ENCODE data around the gene CD109.
"Not testable (repeated sequence)": the region's sequence is repeated elsewhere in the genome, so short reads cannot be mapped to it uniquely, and the experiment has no call there.

The CD109 gene

DNA sequence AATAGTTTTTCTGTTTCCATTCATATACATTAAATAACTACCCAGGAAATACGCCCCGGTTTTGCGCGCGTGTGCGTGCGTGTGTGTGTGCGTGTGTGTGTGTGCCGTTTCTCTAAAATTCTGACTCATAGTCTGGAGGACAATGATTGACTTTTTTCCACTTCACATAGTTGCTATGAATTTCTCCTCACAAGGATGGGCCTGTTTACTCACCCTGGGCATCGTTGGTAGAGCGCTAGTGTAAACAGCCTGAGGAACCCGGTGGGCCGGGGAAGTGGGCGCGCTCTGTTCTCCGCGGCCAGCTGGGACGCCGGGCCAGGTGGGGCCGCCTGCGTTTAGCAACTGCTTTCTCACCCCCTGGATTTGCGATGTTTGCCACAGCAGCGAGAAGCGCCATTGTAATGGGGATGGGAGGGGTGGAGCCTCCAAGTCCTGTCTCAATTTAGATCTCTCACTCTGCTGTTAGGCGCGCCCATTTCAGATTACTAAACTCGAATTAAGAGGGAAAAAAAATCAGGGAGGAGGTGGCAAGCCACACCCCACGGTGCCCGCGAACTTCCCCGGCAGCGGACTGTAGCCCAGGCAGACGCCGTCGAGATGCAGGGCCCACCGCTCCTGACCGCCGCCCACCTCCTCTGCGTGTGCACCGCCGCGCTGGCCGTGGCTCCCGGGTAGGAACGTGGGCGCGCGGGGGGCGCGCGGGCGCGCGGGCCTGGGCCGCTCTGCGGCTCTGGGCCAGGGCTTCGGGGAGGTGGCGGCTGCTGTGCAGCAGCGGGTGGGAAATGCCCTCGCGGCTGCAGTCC, at the start of gene CD109:
Gene CD109, plus strand, starts transcription at position 585 of the 803 bp plus-strand sequence. Its CDS starts 13 bp downstream, at position 598.
- DNase-seq, result peak; percentile 81

DNA sequence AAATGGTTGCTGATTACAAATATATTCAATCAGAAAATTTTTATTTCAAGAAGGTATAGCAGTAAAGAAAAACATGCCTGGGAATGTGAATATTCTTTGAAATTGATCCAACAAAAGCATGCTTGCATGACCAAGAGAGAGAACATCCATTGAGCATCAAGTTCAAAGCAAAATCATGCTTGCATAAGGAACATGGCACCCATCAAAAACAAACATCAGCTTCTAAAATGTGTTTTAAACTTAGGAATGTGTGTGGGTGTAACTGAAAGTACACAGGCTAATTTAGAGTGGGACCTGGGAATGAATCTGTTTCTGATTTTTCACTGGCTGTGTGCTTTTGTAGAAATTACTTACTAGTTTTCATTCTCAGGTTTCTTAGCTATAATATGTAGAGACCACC, 47.8 kb upstream of the CD109 start:
- no peak for DNase-seq

DNA sequence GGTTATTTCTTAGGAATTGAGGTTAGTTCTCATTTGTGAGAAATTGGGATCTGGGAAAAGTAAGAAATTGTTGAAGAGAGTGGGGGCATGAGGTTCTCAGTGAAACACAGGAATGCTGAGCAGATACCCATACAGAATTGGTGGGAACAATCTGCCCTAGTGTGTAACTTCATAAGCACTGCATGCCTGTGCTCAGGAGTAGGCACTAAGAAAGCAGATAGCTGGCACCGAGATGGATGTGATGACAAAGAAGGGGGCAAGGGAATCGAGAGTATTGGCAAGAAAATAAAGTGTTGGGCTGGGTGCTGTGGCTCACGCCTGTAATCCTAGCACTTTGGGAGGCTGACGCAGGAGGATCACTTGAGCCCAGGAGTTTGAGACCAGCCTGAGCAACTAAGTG, 46.2 kb upstream of the CD109 start:
- no peak for DNase-seq

DNA sequence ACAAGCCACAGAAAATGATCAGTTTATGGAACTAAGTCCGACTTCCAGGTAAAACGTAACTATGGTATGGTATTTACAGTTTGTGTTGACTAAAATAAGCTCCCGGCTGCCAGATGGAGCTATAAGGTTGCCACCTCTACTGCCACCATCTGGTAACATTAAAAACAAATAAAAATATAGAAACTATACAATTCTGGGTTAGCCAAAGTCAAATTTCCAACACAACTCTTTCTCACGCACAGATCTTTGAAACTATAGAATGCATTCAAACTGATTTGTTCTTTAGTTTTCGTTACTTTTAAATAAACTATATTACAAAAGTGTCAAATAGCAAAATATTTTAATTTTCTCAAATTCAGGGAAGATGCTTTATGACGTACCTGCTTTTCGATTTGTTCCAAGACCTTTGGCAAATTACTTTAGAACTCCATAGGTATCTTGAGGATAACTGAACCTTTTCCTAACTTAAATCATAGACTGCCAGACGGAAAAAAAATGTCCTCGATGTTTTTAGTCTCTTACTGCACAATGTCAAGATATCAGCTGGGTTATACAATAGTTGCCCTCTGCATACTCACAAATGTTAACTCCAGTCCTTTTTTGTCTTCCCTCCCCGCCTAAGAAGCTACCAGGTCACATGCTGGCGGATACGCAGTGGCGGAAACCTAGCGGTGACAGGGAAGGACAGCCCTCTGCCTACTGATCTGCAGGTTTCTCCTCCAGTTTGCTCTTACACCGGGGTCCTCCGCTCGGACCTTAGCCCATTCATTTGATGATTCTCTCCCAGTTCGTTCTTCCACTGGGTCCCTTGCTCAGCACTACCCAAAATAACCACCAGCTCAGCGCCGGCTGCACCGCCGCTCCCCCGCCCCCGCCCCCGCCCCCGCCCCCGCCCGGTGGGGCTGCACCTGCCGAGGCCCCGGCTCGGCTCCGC, 43.1 kb upstream of the CD109 start:
- DNase-seq, result peak; percentile 83

DNA sequence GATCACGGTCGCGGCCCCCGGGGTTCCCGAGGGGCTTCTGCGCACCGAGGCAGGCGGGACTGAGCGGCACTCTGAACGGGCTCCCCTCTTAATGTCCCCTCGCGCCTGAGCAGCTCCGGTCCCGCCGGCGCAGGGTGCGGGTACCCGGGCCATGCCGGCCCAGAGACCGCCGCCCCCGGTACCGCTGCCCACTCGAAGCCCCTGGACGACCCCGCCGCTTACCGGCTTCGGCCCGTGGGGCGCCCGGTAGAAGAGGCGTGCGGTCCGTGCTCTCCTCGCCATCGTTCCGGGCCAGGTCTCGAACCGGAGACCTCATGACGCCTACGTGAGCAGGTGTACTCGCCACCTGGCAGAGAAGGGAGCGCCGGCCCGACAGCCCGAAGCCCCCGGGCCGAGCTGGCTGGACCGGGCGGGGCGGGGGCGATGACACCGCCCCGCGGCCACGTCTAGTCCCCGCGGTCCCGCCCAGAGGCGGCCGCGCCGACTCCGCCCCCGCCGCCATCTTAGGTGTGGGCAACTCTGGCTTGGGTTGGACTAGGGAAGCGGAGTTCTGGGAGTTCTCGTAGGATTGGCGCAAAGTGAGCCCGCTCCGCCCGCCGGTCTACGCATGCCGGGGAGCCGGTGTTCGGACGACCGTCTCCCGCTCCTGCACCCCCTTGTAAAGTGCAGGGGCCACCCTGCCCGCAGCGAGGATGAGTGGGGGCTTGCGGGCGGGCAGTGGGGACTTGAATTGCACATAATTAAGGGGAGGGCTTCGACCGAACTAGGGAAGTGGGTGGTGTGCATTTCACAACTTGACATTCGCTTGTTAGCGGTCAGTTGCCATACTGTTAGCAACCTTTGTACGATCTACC, 42.2 kb upstream of the CD109 start, which contains the start of gene SLC17A5:
Gene SLC17A5, minus strand, starts transcription at position 422 of the 854 bp plus-strand sequence. Its CDS starts 106 bp downstream, at position 316.
- peak; percentile 95 for DNase-seq

DNA sequence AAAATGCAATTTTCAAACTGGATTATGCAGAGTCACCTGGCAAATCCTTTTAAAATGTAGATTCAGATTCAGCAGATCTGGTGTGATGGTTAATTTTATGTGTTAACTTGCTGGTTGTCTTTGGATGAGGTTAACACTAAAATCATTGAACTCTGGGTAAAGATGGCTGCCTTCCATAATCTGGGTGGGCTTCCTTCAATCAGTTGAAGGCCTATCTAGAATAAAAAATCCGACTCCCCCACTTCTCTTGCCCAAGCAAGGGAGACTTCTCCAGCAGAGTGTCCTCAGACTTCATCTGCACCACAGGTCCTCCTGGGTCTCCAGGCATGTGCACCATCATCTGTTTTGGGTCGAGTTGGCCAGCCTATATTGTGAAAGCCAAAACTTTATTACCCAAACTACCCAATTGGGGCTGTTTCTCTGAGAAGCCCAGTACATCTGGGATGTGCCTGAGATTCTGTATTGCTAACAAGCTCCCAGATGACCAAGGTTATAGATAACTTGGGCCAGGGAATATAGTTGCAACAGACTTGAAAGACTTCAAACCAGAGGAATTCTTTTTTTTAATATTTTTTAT, 40.6 kb upstream of the CD109 start:
- DNase-seq, result no peak

DNA sequence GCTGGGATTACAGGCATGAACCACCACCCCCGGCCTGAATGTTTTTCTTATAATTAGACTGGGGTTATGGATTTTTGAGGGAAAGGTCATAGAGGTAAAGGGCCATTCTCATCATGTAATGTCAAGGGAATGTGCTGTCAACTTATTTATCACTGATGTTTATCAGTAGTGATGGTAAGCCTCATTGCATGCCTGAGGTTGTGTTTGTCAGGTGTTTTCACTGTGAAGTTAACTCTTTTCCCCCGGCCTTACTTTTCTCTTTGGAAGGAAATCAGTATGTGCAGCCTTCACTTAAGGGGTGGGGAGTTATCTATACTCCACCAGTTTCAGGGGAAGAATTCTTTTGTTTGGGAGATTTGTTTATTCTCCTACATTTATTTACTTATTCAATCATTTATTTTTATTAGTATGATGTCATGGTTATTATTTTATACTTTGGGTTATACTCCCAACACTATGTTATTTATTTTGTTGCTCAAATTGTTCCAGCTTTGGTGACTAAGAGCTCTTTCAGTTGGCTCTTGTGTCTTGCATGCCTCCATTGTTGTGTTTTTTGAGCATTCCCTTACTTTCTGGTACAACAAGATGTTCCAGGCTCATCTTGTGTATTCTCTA, 39.4 kb upstream of the CD109 start:
- DNase-seq, result no peak

DNA sequence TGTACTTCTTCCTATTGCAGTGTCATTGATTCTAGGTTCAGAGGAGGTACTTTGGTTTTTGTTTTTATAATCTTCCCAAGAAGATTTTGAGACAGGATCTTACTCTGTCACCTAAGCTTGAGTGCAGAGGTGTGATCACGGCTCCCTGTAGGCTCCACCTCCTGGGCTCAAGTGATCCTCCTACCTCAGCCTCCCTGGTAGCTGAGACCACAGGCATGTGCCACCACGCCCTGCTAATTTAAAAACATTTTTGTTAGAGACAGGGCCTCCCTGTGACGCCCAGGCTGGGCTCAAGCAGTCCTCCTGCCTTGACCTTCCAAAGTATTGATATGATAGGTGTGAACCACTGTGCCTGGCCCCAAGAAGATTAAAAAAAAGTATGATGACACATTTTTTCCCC, 38.8 kb upstream of the CD109 start:
- DNase-seq, result no peak

DNA sequence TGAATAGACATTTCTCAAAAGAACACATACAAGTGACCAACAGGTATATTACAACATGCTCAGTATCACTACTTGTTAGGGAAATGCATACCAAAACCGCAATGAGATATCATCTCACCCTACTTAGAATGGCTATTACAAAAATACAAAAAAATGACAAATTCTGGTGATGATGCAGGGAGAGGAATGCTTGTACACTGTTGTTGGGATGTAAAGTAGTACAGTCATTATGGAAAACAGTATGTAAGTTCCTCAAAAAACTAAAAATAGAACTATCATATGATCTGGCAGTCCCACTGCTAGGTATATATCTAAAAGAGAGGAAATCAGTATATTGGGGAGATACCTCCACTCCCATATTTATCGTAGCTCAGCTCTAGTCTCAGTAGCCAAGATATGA, 31.3 kb upstream of the CD109 start:
- DNase-seq, result peak; percentile 36

DNA sequence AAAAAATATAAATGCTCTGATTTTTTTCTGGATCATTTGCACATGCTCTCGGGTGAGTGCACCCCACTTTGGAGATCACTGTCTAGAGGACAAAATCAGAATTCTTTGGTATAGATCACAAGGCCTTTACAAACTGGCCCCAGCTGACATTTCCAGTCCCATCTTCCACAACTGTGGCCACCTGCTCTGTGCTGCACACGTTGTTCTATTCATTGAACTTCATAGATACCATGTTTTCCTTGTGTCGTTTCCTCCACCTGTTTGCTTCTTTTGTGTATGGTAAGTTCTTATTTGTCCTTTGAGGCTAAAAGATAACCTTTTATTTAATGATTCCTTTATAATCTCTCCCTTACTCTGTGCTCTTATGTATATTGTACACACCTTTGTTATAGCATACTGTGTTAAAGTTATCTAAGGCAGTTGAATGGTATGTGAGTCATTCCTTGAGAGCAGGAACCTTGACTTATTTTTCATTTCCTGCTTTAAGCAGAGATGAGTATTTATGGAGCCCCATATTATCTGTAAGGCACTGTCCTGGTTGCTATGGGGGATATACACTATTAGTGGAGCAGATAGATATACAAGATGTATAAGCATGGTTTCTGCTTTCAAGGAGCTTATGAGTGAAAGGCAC, 30.2 kb upstream of the CD109 start:
- DNase-seq, result peak; percentile 4

DNA sequence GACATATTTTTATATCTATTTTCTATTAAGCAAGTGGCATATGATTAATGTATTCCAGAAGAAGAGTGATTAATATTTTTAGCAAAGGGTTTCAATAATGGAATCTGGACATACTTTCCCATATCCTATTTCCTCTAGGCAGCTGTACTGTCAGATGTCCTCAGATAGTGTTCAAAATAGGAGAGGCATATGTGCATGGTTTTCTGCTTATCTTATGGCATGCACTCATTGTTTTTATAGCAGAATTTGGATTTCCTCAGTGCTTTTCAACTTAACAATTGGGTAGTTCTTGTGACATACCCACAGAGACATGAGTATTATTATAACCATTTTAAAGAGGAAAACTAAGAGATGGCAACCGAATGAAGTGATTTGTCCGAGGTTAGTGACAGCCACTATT, 29.6 kb upstream of the CD109 start:
- DNase-seq, result no peak

DNA sequence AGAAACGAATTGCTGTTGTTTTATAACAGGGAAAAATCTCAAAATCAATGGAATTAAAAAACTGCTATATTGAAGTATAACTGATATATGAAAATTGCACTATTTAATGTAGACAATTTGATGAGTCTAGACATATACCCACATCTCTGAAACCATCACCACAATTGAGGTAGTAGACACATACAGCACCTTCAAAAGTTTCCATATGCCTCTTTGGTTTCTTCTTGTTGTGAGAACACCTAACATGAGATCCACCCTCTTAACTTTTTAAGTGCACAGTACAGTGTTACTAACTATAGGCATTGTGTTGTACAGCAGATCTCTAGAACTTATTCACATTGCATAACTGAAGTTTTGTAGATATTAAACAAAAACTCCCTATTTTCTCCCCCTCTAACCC, 28.2 kb upstream of the CD109 start:
- no peak for DNase-seq

DNA sequence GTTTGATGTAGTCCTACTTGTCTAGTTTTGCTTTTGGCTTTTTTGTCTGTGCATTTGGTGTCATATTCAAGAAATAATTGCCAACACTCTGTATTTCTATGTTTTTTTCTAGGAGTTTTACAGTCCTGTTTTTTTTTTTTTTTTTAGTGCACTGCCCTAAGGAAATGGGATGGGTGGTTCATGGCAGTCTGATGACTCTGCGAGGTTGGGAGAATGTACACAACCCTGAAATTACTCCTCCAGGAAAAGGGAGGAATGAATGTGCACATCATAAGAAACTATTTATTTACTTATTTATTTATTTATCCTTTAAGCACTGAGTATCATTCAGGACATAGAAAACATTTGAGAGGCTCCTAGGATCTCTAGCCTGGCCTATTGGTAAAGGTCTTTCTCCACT, 27.0 kb upstream of the CD109 start:
- DNase-seq, result no peak

DNA sequence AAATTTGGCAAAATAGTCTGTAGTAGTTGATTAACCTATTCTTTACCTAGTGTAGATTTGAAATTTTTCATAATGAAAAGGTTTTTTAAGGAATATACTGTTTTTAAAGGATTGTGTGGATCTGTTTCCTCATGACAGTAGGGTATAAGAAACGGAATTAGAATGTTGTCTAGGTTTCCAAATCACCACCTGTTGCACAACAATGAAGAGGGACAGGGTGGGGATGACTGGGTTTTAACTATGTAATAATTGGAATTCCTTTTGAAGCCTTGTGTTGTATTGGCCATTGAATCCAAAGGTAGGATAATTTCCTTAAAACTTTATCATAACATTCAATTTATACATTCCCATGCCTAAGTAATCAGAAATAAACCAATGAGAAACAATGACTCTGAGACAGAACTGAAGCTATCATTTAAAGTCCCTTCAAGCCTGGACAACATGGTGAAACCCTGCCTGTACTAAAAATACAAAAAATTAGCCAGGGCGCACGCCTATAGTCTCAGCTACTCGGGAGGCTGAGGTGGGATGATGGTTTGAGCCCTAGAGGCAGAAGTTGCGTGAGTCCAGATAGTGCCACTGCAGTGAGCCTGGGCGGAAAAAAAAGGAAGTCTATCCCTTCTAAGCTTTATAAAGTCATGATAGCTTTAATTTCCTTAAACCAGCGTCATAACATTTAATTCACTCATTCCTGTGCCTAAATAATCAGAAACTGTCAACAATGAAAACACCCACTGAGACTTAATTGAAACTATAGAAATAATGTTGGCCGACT, 23.9 kb upstream of the CD109 start:
- peak; percentile 62 for DNase-seq

DNA sequence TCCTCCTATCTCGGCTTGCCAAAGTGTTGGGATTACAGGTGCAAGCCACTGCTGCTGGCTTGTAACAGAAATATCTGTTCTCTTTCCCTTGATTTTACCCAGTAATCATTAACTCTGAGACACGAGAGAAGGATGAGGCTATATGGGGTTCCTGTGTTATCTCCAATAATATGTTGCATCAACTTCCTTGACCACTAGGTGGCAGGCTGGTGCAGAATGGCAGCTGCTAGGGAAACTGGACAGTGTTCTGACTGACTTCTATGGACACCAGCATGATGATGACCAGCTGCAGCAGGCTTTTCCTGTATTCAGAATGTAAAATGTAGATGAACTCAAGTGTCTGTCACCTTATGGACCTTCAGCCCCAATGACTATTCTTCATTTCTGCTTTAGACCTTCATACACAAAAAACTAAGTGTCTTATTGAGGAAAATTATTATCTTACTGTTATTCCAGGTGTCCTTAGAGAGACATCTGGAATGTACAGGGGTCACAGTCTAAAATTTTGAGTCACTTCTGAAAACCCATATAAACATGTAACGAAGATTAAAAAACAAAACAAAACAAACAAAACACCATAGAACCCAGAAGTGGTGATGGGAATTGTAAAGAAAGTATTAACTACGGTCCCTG, 20.4 kb upstream of the CD109 start:
- peak; percentile 80 for DNase-seq

DNA sequence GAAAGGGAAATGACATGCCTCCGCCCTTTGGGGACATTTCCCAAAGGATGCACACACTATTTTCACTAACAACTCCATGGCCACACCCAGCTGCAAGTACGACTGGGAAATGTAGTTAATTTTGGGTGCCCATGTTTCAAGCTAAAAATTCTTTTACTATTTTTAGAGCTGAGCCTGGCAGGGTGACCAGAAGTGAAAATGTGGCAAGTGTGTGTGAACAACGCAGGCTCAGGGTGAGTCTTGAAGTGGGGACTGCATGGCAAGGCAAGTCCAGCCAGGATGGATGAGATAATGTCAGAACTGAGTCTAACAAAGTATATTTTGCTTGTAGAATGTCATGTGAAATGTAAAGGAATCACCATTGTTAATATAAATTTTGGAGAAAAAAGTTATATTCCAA, 17.0 kb upstream of the CD109 start:
- DNase-seq, result no peak

DNA sequence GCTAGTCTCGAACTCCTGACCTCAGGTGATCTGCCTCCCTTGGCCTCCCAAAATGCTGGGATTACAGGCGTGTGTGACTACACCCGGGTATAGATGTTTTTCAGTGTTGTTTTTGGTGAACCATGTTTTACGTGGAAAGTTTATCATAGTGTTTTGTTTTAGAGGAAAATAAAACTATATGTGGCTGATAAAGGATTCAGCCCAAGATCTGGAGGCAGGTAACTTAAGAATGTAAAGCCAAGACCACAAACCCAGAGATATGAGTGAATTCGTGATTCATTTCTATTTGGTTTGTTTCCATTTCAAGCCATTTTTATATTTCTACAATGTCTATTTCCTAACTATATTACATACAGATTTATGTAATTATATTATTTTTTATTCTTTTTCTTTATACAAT, 16.2 kb upstream of the CD109 start:
- DNase-seq, result not testable (repeated sequence)

DNA sequence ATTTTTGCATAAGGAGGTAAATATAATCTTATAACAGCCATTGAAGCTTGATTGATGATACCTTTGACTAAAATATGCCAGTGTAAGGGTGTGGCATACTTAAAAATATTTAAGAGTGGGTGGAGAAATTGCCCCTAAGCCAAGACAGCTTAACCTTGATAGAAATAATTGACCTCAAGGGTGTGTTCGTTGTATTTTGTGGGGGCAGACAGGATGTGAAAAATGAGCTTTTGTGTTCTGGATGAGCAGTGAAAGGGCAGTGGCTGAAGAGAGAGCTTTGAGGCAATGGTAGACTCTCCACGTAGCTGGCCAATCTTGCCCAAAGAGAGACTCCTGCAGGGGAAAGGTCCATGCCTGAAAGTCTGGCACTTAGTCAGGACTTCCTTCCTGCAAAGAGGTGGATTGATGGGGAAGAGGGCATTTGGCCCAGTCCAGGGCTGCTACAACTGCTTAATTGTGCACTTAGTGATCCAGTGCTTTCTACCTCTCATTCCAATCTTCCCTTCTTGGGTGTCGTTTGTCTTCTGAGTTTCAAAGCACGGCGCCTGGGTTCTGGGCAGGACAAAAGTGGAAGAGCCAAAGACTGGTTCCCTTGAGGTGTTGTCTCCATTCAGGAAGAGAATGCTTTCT, 15.6 kb upstream of the CD109 start:
- no peak for DNase-seq

DNA sequence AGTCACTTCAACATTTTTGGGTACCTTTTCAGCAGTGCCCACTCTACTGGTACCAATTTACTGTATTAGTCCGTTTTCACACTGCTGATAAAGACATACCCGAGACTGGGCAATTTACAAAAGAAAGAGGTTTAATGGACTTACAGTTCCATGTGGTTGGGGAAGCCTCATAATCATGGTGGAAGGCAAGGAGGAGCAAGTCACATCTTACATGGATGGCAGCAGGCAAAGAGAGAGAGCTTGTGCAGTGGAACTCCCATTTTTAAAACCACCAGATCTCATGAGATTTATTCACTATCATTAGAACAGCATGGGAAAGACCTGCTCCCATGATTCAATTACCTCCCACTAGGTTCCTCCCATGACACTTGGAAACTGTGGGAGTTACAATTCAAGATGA, 12.4 kb upstream of the CD109 start:
- not testable (repeated sequence) for DNase-seq

DNA sequence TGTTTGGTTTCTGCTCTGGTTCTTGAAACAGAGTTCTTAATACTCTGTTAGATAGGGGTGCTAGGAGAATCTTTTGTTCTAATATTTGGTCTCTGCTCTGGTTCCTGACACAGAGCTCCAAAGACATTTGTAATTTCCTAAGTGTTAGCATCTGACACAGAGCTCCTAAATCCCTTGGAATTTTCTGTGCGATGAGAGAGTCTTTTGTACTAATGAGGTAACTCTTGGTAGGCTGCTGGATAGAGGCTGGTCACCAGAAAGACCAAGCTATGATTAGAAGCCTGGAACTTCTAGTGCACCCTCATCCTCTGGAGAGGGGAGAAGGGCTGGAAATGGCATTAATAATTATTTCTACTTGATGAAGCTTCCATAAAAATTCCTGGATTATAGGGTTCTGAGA, 7.7 kb upstream of the CD109 start:
- no peak for DNase-seq
